Fibroblast of pulmonary artery (primary cell): ENCODE data around the gene LAMTOR1.
A peak's percentile ranks its signal among the peaks of the same experiment; 100 is the strongest.

Experiments
- DNase-seq: peaks from one replicate; pipeline ENCODE4 v3.0.0-alpha.2; 2010; ENCODE audit warnings: low read depth
- H3K4me3 ChIP-seq: replicated peaks from 2 replicates; pipeline ENCODE4 v1.5.1; 2011; ENCODE audit warnings: low read depth, mild to moderate bottlenecking, control low read depth, low read length, moderate library complexity
- TF ChIP-seq, protein P1 (sequence below): IDR thresholded peaks from 2 replicates; pipeline ENCODE4 v1.5.1; 2011; ENCODE audit warnings: mild to moderate bottlenecking, control low read depth, low read length, inconsistent platforms; ENCODE audit errors: missing control alignments

The LAMTOR1 gene

DNA sequence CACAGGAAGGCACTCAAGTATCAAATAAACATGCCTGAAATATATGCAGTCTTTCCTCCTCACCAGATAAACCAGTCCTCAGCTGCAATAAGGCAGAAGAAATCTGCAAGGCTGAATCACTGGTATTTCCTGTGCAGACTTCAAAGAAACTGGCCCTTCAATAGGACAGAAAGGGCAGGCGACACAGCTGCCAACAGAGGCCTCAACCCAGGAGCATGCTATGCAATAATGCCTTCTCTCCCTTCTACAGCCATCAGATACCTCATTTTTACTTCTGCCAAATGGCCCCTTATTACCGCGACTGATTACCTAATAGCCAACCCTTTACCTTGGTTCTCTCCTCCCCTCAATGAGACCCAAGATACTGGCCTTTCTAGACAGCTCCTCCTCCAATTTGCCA, 30.7 kb downstream of the LAMTOR1 start:
- TF ChIP-seq, protein P1, sequence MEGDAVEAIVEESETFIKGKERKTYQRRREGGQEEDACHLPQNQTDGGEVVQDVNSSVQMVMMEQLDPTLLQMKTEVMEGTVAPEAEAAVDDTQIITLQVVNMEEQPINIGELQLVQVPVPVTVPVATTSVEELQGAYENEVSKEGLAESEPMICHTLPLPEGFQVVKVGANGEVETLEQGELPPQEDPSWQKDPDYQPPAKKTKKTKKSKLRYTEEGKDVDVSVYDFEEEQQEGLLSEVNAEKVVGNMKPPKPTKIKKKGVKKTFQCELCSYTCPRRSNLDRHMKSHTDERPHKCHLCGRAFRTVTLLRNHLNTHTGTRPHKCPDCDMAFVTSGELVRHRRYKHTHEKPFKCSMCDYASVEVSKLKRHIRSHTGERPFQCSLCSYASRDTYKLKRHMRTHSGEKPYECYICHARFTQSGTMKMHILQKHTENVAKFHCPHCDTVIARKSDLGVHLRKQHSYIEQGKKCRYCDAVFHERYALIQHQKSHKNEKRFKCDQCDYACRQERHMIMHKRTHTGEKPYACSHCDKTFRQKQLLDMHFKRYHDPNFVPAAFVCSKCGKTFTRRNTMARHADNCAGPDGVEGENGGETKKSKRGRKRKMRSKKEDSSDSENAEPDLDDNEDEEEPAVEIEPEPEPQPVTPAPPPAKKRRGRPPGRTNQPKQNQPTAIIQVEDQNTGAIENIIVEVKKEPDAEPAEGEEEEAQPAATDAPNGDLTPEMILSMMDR, result no peak
- H3K4me3 ChIP-seq, result no peak overlapping the region
- DNase-seq, result peak; percentile 80

GRCh38 chr11:72070491-72070890, 32.6 kb downstream of the LAMTOR1 start:
- no peak for DNase-seq
- H3K4me3 ChIP-seq, result no peak overlapping the region
- TF ChIP-seq, protein P1, result no peak

DNA sequence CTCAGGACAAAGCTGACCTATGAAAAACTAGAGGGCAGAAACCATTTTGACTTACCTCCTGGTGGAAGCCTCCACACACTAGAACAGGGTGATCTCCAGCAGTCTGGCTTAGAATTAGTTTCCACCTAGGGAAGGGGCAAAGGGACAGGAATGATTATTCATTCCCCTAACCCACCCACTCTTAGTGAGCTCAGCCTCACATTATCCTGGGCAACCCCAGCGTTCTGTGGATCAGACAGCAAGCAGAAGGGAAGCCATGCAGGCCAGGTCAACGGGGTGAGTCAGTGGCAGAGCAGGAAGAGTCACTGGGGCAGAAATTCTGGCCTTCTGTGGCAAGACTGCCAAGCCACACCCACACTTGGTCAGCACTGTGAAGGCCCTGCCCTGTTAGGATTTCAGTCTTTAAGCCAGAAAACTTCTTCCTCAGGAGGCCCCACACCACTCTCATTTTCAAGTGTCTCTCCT, 33.3 kb downstream of the LAMTOR1 start:
- no peak overlapping the region for H3K4me3 ChIP-seq
- TF ChIP-seq, protein P1, result no peak
- DNase-seq, result peak; percentile 81

- no peak overlapping the region for H3K4me3 ChIP-seq
These were observed 33.9 kb downstream of the LAMTOR1 start for GRCh38 chr11:72069200-72069599.

DNA sequence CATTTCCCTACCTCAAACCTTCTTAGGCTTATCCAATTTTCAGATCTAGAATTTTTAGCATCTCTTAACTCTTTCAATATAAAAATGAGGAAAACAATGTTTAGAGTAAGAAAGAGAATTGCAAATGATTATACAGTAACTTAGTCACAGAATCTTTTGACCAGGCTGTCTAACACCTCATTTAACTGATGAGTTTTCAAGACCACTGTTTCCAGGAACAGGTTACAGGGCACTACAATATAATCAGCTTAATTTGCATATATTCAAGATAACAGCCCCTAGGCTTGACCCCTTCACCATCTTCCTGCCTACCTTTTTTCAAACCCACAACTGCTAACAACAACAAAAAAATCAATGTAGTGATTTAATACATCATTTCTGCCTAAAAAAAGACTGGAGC, 35.4 kb downstream of the LAMTOR1 start:
- TF ChIP-seq, protein P1, result no peak
- no peak for DNase-seq
- H3K4me3 ChIP-seq, result no peak overlapping the region

More at GRCh38 chr11:72069200-72069599, 33.9 kb downstream of the LAMTOR1 start:
- TF ChIP-seq, protein P1, result no peak
- DNase-seq, result no peak

- H3K4me3 ChIP-seq, result no peak overlapping the region
- no peak for DNase-seq
- TF ChIP-seq, protein P1, result no peak
These were observed 35.8 kb downstream of the LAMTOR1 start for GRCh38 chr11:72067266-72067665.

- no peak overlapping the region for H3K4me3 ChIP-seq
- TF ChIP-seq, protein P1, result no peak
These were observed 36.2 kb downstream of the LAMTOR1 start for GRCh38 chr11:72066855-72067254.

More at GRCh38 chr11:72066855-72067254, 36.2 kb downstream of the LAMTOR1 start:
- no peak for DNase-seq
